Endodermal cell (in vitro differentiated cells): ENCODE measurements around the gene MTUS2. TPM values are rescaled to one million over a fixed set of nuclear protein-coding genes. Genes with fewer than 3 reads are reported as not detected.

Experiments used
- DNase-seq: peaks from one replicate; pipeline ENCODE4 v3.0.0-alpha.2; 2017
- H3K27ac ChIP-seq: 2 replicates; pipeline ENCODE4 v1.5.1; 2013; ENCODE audit warnings: mild to moderate bottlenecking, low read depth, low read length, moderate library complexity
- H3K27me3 ChIP-seq: 2 replicates; pipeline ENCODE4 v1.6.1; 2013; ENCODE audit warnings: mild to moderate bottlenecking, low read length, moderate library complexity; ENCODE audit not compliant: insufficient read depth, control insufficient read depth, poor library complexity, severe bottlenecking
- H3K36me3 ChIP-seq: 2 replicates; pipeline ENCODE4 v1.7.0; 2013; ENCODE audit warnings: mild to moderate bottlenecking, low read length, moderate library complexity; ENCODE audit not compliant: control insufficient read depth, insufficient read depth
- H3K4me1 ChIP-seq: one replicate; pipeline ENCODE4 v1.7.0; 2013; ENCODE audit warnings: low read length; ENCODE audit not compliant: control insufficient read depth, insufficient read depth
- H3K4me3 ChIP-seq: 2 replicates; pipeline ENCODE4 v1.5.1; 2013; ENCODE audit warnings: mild to moderate bottlenecking, low read length, moderate library complexity
- H3K9ac ChIP-seq: 2 replicates; pipeline ENCODE4 v1.6.1; 2013; ENCODE audit warnings: mild to moderate bottlenecking, low read length, moderate library complexity; ENCODE audit not compliant: poor library complexity, severe bottlenecking; ENCODE audit errors: extremely low read depth
- H3K9me3 ChIP-seq: 2 replicates; pipeline ENCODE4 v1.6.1; 2013; ENCODE audit warnings: mild to moderate bottlenecking, low read length, moderate library complexity; ENCODE audit not compliant: control insufficient read depth
- H3K27ac Mint-ChIP-seq: 2 replicates; pipeline ENCODE4 v1.8.0; 2020; ENCODE audit warnings: mixed read lengths
- H3K27me3 Mint-ChIP-seq: 2 replicates; pipeline ENCODE4 v1.8.0; 2021; ENCODE audit warnings: mild to moderate bottlenecking, mixed read lengths; ENCODE audit not compliant: insufficient read depth
- H3K36me3 Mint-ChIP-seq: 2 replicates; pipeline ENCODE4 v1.8.0; 2020; ENCODE audit warnings: low read depth, mixed read lengths
- H3K4me1 Mint-ChIP-seq: 2 replicates; pipeline ENCODE4 v1.8.0; 2020; ENCODE audit warnings: mixed read lengths
- H3K4me3 Mint-ChIP-seq: 2 replicates; pipeline ENCODE4 v1.8.0; 2020; ENCODE audit warnings: mild to moderate bottlenecking, moderate library complexity, mixed read lengths
- H3K9me3 Mint-ChIP-seq: 2 replicates; pipeline ENCODE4 v1.8.0; 2020; ENCODE audit warnings: mild to moderate bottlenecking, mixed read lengths
- CTCF ChIP-seq: fragments of 200-600 bp; sonication (generic); conservative IDR thresholded peaks from 2 replicates; pipeline ENCODE4 v1.5.0; 2021; ENCODE audit warnings: antibody characterized with exemption, mild to moderate bottlenecking
- WGBS, 2 experiments: methylation state at CpG; one replicate each; pipeline versions ENCODE4 v1.1.5 to v1.1.7; 2013; ENCODE audit warnings: missing lambda C conversion rate in 2 of 2, mixed read lengths in 1 of 2; ENCODE audit not compliant: insufficient coverage in 1 of 2, insufficient read length in 1 of 2; 5-methylcytosine and 5-hydroxymethylcytosine counted together
- total RNA-seq, 2 donors: library from RNA; stranded (reverse); fragmentation: NEBNext Ultra II Directional in 1 of 2; extraction: Animal tissue kit (Norgen Biotek cat#: 25700) in 1 of 2; gene quantifications; 2 replicates in 1 of 2; 3 replicates in 1 of 2; pipeline ENCODE4 v1.2.1, GENCODE V29; 2021

Gene MTUS2
- total RNA-seq, 2 donors from 2014 or later: 1.2 to 1.3 TPM

DNA sequence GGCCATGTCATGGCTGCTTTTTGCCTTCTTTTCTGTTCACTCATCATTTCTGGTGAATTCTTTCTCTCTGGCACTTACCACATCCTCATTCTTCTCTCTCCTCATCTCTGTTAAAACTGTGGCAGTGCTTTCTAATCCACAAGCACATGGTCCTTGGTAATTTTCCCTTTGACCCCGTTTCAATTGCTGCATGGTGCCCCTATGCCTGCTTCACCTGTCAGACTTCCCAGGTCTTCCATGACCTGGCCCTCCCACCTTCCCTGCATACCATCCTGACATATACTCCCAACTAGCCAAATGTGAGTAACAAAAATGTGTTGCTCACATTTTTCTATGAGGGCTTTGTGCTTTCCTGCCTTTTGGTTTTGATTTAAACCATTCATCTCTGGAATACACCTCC is 286.5 kb downstream of the MTUS2 start:
- Histone ChIP-seq H3K9me3 (peaks cover 23% of the 10 kb centered on the region), H3K9ac (no peak overlapping the region), H3K36me3 (no peaks in the 10 kb centered on the region), H3K4me3 (no peak overlapping the region), H3K4me1 (no peaks in the 10 kb centered on the region), H3K27ac (no peak overlapping the region), H3K27me3 (no peaks in the 10 kb centered on the region)
- H3K4me3 Mint-ChIP-seq: no peak overlapping the region
- 44 to 53% methylated on average over 1 of the region's 1 CpG for WGBS, 2 experiments
- DNase-seq: no peak
- no peak for TF ChIP-seq CTCF
- H3K27ac Mint-ChIP-seq: no peak overlapping the region
- no peaks in the 10 kb centered on the region for H3K36me3 Mint-ChIP-seq
- H3K4me1 Mint-ChIP-seq: peaks cover 2% of the 10 kb centered on the region
- no peaks in the 10 kb centered on the region for H3K9me3 Mint-ChIP-seq
- H3K27me3 Mint-ChIP-seq: no peaks in the 10 kb centered on the region

DNA sequence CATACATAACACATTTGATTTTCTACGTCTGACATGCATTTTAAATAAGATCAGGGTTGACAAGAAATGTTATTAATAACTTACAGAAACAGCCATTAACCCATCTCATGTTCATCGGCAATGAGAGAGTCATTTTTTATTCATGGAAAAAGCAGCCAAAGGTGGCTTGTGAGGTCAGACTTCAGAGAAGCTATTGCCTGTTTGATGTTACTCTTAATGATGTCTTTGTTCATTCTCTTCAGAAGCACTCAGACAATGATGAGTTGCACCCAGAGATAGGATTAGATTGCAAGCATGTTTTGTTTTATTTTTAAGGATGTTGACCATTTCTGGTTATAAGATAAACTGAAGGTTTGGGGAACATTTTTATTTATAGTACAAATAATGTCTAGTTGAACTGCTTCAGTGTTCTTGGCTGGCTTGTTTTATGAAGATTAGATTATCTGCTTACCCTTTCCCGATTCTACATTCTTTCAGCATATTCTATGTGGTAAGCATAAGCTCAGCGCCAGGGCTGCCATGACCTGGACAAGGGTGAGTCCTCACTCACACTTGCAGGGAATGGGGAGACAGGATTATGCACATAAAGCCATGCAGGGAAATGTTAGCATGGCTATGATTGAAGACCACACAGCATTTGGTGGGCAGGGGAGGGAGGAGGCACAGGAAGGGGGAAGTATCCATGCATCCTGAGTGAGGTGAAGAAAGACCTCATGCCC is 288.1 kb downstream of the MTUS2 start:
- DNase-seq: no peak
- Histone ChIP-seq H3K9ac (no peak overlapping the region), H3K27ac (no peak overlapping the region), H3K9me3 (peaks cover 24% of the 10 kb centered on the region), H3K27me3 (no peaks in the 10 kb centered on the region), H3K4me1 (no peaks in the 10 kb centered on the region), H3K4me3 (no peak overlapping the region), H3K36me3 (no peaks in the 10 kb centered on the region)
- Mint-ChIP-seq H3K4me1 (peaks cover 2% of the 10 kb centered on the region), H3K36me3 (no peaks in the 10 kb centered on the region), H3K27me3 (no peaks in the 10 kb centered on the region), H3K9me3 (no peaks in the 10 kb centered on the region), H3K27ac (no peak overlapping the region), H3K4me3 (no peak overlapping the region)
- WGBS, 2 experiments: 85 to 89% methylated on average over 2 to 3 of the region's 4 CpGs
- no peak for TF ChIP-seq CTCF

DNA sequence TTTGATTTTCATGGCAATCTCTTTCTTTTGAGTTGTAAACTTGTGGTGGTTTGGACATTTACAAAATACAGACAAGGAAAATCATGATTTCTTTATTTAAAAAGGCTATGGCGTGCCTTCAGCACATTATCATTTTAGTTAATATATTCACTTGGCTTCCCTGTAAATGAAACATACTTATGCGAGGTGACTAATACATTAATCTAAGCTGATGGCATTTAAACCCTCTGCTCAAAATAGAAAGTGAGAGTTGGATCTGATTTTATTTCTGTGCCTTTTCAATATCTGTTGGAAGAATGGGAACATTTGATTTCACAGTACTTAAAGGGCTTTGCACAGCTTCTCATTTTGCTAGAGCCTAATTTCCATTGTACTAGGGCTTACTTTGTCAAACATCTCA is 289.8 kb downstream of the MTUS2 start:
- H3K9me3 ChIP-seq: peaks cover 25% of the 10 kb centered on the region
- H3K4me1 Mint-ChIP-seq: peaks cover 2% of the 10 kb centered on the region
- no peaks in the 10 kb centered on the region for H3K4me1 ChIP-seq
- no peak overlapping the region for H3K27ac ChIP-seq
- no peak overlapping the region for H3K4me3 ChIP-seq
- 83 to 98% methylated on average over 1 to 2 of the region's 2 CpGs for WGBS, 2 experiments
- H3K36me3 ChIP-seq: no peaks in the 10 kb centered on the region
- H3K27me3 ChIP-seq: no peaks in the 10 kb centered on the region
- no peak for DNase-seq
- no peak for TF ChIP-seq CTCF
- H3K27ac Mint-ChIP-seq: no peak overlapping the region
- H3K9ac ChIP-seq: no peak overlapping the region
- no peaks in the 10 kb centered on the region for H3K9me3 Mint-ChIP-seq
- H3K36me3 Mint-ChIP-seq: no peaks in the 10 kb centered on the region
- H3K4me3 Mint-ChIP-seq: no peak overlapping the region
- H3K27me3 Mint-ChIP-seq: no peaks in the 10 kb centered on the region
